CD4-positive, alpha-beta T cell (primary cell): ENCODE data around the gene NEXN. TPM values are rescaled to one million over a fixed set of nuclear protein-coding genes. Genes with fewer than 3 reads are reported as not detected.

ENCODE experiments used
- ATAC-seq: fragments of 200-7000 bp; cut with Tn5 transposase; one replicate; pipeline ENCODE4 v1.10.0; 2022; ENCODE audit warnings: mild to moderate bottlenecking; ENCODE audit not compliant: poor library complexity
- CTCF ChIA-PET: fragments of 350-600 bp; sonication (Branson Sonifier 250); formaldehyde crosslinking; loops from one replicate; lab custom pipeline; 2021; ENCODE audit warnings: antibody characterized with exemption, inconsistent platforms; lab: Charles Lee
- POLR2A ChIA-PET: fragments of 350-600 bp; sonication (Branson Sonifier 250); formaldehyde crosslinking; loops from one replicate; lab custom pipeline; 2021; ENCODE audit warnings: antibody characterized with exemption, inconsistent platforms; lab: Charles Lee
- DNase-seq, 14 experiments: peaks; one replicate each; pipeline ENCODE4 v3.0.0-alpha.2; 2013 to 2020; ENCODE audit warnings: mixed read lengths in 2 of 14
- H3K27ac ChIP-seq, 2 donors: one replicate each; pipeline versions ENCODE4 v1.5.1 to v1.7.0; 2013; ENCODE audit warnings: low read length in 2 of 2, low read depth in 1 of 2, mild to moderate bottlenecking in 1 of 2
- H3K27me3 ChIP-seq, 2 experiments: 1 replicate in 1 of 2; 2 replicates in 1 of 2; pipeline versions ENCODE4 v1.6.1 to v1.7.0; 2013; ENCODE audit warnings: low read length in 2 of 2, control low read depth in 1 of 2, mild to moderate bottlenecking in 1 of 2, moderate library complexity in 1 of 2; ENCODE audit not compliant: insufficient read depth in 2 of 2, control insufficient read depth in 1 of 2
- H3K36me3 ChIP-seq: one replicate; pipeline ENCODE4 v1.6.1; 2013; ENCODE audit warnings: low read length, control low read depth; ENCODE audit not compliant: insufficient read depth
- H3K4me1 ChIP-seq: one replicate; pipeline ENCODE4 v1.6.1; 2013; ENCODE audit warnings: low read length, control low read depth; ENCODE audit not compliant: insufficient read depth
- H3K4me3 ChIP-seq: one replicate; pipeline ENCODE4 v1.5.1; 2013; ENCODE audit warnings: mild to moderate bottlenecking, low read length, moderate library complexity
- H3K9me3 ChIP-seq, 2 experiments: 1 replicate in 1 of 2; 2 replicates in 1 of 2; pipeline versions ENCODE4 v1.6.1 to v1.7.0; 2013; ENCODE audit warnings: low read length in 2 of 2, mild to moderate bottlenecking in 2 of 2, control low read depth in 1 of 2, moderate library complexity in 1 of 2; ENCODE audit not compliant: control insufficient read depth in 1 of 2, insufficient read depth in 1 of 2
- H3K27ac Mint-ChIP-seq: one replicate; pipeline ENCODE4 v1.8.0; 2020; ENCODE audit warnings: mixed read lengths
- H3K27me3 Mint-ChIP-seq: one replicate; pipeline ENCODE4 v1.8.0; 2021; ENCODE audit warnings: mixed read lengths
- H3K36me3 Mint-ChIP-seq: one replicate; pipeline ENCODE4 v1.8.0; 2021; ENCODE audit warnings: low read depth, mixed read lengths
- H3K4me1 Mint-ChIP-seq: one replicate; pipeline ENCODE4 v1.8.0; 2021; ENCODE audit warnings: low read depth, mixed read lengths
- H3K4me3 Mint-ChIP-seq: one replicate; pipeline ENCODE4 v1.8.0; 2020; ENCODE audit warnings: mild to moderate bottlenecking, mixed read lengths
- H3K9me3 Mint-ChIP-seq: one replicate; pipeline ENCODE4 v1.8.0; 2020; ENCODE audit warnings: mixed read lengths
- CTCF ChIP-seq: fragments of 200-600 bp; IDR thresholded peaks from one replicate; pipeline ENCODE4 v1.8.0; 2022; ENCODE audit warnings: antibody characterized with exemption, mild to moderate bottlenecking
- intact Hi-C, 2 experiments: fragments of 100-400 bp; cut with DNase I in 1 of 2; cut with micrococcal nuclease in 1 of 2; formaldehyde crosslinking; loops; one replicate each; pipeline versions ENCODE4 v1.15.1 to v1.9.0; 2023 to 2025; cut with DNase I, micrococcal nuclease
- total RNA-seq, 174 experiments: library from RNA in 2 of 174; stranded (reverse) in 2 of 174; gene quantifications; one replicate each; pipeline ENCODE4 v1.2.3 and lab custom pipeline; 2021 to 2026

Gene NEXN
- total RNA-seq, 2 experiments from 2014 or later, result 0.25 TPM; not detected in 1

- peak in 3 of 14 experiments; percentile 14 to 51 (median 17) for DNase-seq
- Histone ChIP-seq H3K36me3 (no peaks in the 10 kb centered on the region), H3K27me3 (no peaks in the 10 kb centered on the region), H3K4me3 (peak overlapping the region; percentile 41), H3K9me3 (no peaks in the 10 kb centered on the region), H3K27ac (no peak overlapping the region), H3K4me1 (peaks cover 3% of the 10 kb centered on the region)
- Mint-ChIP-seq H3K9me3 (no peaks in the 10 kb centered on the region), H3K27ac (peak overlapping the region; percentile 5), H3K36me3 (peaks cover 4% of the 10 kb centered on the region), H3K27me3 (no peaks in the 10 kb centered on the region), H3K4me1 (peaks cover 7% of the 10 kb centered on the region), H3K4me3 (peak overlapping the region; percentile 85)
- ChIA-PET POLR2A (interaction anchor here (0.6 to 1.4 kb wide), 2 partner anchors 52 to 84 kb away, joined by 3 read pairs; partner anchors contain the start of gene FUBP1), CTCF (no interaction called here)
- intact Hi-C loops, result no loop called here
- no peak for TF ChIP-seq CTCF
- ATAC-seq, result no peak
Measured at GRCh38 chr1:77926561-77927357, 38.3 kb downstream of the NEXN start.

- intact Hi-C loops, result no loop called here
- Histone ChIP-seq H3K9me3 (no peaks in the 10 kb centered on the region), H3K36me3 (no peaks in the 10 kb centered on the region), H3K27me3 (no peaks in the 10 kb centered on the region), H3K4me1 (peaks cover 3% of the 10 kb centered on the region), H3K4me3 (peak overlapping the region; percentile 41), H3K27ac (no peak overlapping the region)
- no peaks in the 10 kb centered on the region for H3K9me3 Mint-ChIP-seq
- ChIA-PET CTCF (no interaction called here), POLR2A (interaction anchor here (1.4 kb wide), 1 partner anchor 51 kb away, joined by 3 read pairs; the partner anchor contains the start of gene FUBP1)
- ATAC-seq (no peak), DNase-seq (no peak)
- H3K4me1 Mint-ChIP-seq, result peaks cover 7% of the 10 kb centered on the region
- H3K4me3 Mint-ChIP-seq, result peak overlapping the region; percentile 56
- no peak for TF ChIP-seq CTCF
- H3K36me3 Mint-ChIP-seq, result peaks cover 4% of the 10 kb centered on the region
- no peak overlapping the region for H3K27ac Mint-ChIP-seq
- H3K27me3 Mint-ChIP-seq, result no peaks in the 10 kb centered on the region
Measured at GRCh38 chr1:77927414-77927813, 39.0 kb downstream of the NEXN start.

- intact Hi-C loops, result no loop called here
Measured at GRCh38 chr1:77929806-77930205, 41.4 kb downstream of the NEXN start.

More at GRCh38 chr1:77929806-77930205, 41.4 kb downstream of the NEXN start:
- ATAC-seq (no peak), DNase-seq (no peak)
- Histone ChIP-seq H3K4me1 (peaks cover 3% of the 10 kb centered on the region), H3K9me3 (no peaks in the 10 kb centered on the region), H3K27me3 (no peaks in the 10 kb centered on the region), H3K4me3 (no peak overlapping the region), H3K36me3 (no peaks in the 10 kb centered on the region), H3K27ac (no peak overlapping the region)
- CTCF ChIA-PET, result no interaction called here
- H3K4me1 Mint-ChIP-seq, result peaks cover 7% of the 10 kb centered on the region
- H3K4me3 Mint-ChIP-seq, result no peak overlapping the region
- no peak for TF ChIP-seq CTCF
- POLR2A ChIA-PET, result no interaction called here
- H3K27me3 Mint-ChIP-seq, result no peaks in the 10 kb centered on the region
- H3K9me3 Mint-ChIP-seq, result no peaks in the 10 kb centered on the region
- peaks cover 4% of the 10 kb centered on the region for H3K36me3 Mint-ChIP-seq
- H3K27ac Mint-ChIP-seq, result no peak overlapping the region
